HEK293 (cell line): ENCODE measurements around the gene FAH.
"Not testable (repeated sequence)": the region's sequence is repeated elsewhere in the genome, so short reads cannot be mapped to it uniquely, and the experiment has no call there.

Source experiments
- CTCF ChIA-PET: fragments of 350-600 bp; formaldehyde crosslinking; extraction: SDS; loops from one replicate; lab custom pipeline; 2021; ENCODE audit warnings: antibody characterized with exemption; lab: Yijun Ruan, JAX
- POLR2A ChIA-PET: fragments of 300-600 bp; formaldehyde crosslinking; extraction: SDS; loops from one replicate; lab custom pipeline; 2020; ENCODE audit warnings: antibody characterized with exemption, inconsistent platforms; lab: Yijun Ruan, JAX
- H3K27ac ChIP-seq: fragments of 200-500 bp; sonication (Bioruptor generic); 2 replicates; pipeline ENCODE4 v1.5.1; 2014; ENCODE audit warnings: low read depth, low read length, control low read depth, inconsistent platforms; ENCODE audit errors: extremely low read depth
- H3K36me3 ChIP-seq, 2 experiments: fragments of 200-500 bp in 1 of 2; sonication (Bioruptor generic) in 1 of 2; 1 replicate in 1 of 2; 2 replicates in 1 of 2; pipeline ENCODE4 v1.5.1; 2014 to 2017; ENCODE audit warnings: inconsistent platforms in 2 of 2, low read length in 2 of 2; ENCODE audit not compliant: control insufficient read depth in 2 of 2, insufficient read depth in 1 of 2
- H3K4me1 ChIP-seq: fragments of 200-500 bp; sonication (Bioruptor generic); 2 replicates; pipeline ENCODE4 v1.5.1; 2014; ENCODE audit warnings: mild to moderate bottlenecking, low read length, inconsistent platforms; ENCODE audit not compliant: control insufficient read depth, insufficient read depth
- H3K4me3 ChIP-seq: 2 replicates; pipeline ENCODE4 v1.5.1; 2011; ENCODE audit warnings: low read depth, mild to moderate bottlenecking, control low read depth, low read length, moderate library complexity
- H3K9me3 ChIP-seq: fragments of 200-500 bp; sonication (Bioruptor generic); 2 replicates; pipeline ENCODE4 v1.5.1; 2014; ENCODE audit warnings: low read depth, low read length, inconsistent platforms; ENCODE audit not compliant: control insufficient read depth, insufficient read depth
- HOXD13 ChIP-seq: sonication (generic); formaldehyde crosslinking; IDR thresholded peaks from 2 replicates; pipeline ENCODE4 v1.8.0; 2022; ENCODE audit warnings: missing genetic modification reagents, borderline replicate concordance
- PRDM1 ChIP-seq: fragments of 450-650 bp; formaldehyde crosslinking; IDR thresholded peaks from 2 replicates; pipeline ENCODE4; 2016; ENCODE audit warnings: missing biosample characterization, missing genetic modification characterization
- SCRT2 ChIP-seq: fragments of 450-650 bp; formaldehyde crosslinking; IDR thresholded peaks from 2 replicates; pipeline ENCODE4 v1.5.1; 2016; ENCODE audit warnings: missing biosample characterization, missing genetic modification characterization
- ZNF112 ChIP-seq: fragments of 450-650 bp; formaldehyde crosslinking; IDR thresholded peaks from 2 replicates; pipeline ENCODE4 v1.5.0; 2017; ENCODE audit warnings: missing biosample characterization, missing genetic modification characterization
- ZNF146 ChIP-seq: fragments of 450-650 bp; formaldehyde crosslinking; IDR thresholded peaks from 2 replicates; pipeline ENCODE4 v1.5.1; 2016; ENCODE audit warnings: missing biosample characterization, missing genetic modification characterization
- ZNF394 ChIP-seq: fragments of 450-650 bp; formaldehyde crosslinking; IDR thresholded peaks from 2 replicates; pipeline ENCODE4 v1.5.1; 2016; ENCODE audit warnings: missing biosample characterization, missing genetic modification characterization, mild to moderate bottlenecking, moderate library complexity, borderline replicate concordance
- ZNF423 ChIP-seq: fragments of 450-650 bp; formaldehyde crosslinking; IDR thresholded peaks from 2 replicates; pipeline ENCODE4 v1.5.1; 2016; ENCODE audit warnings: missing biosample characterization, missing genetic modification characterization
- ZNF530 ChIP-seq: fragments of 450-650 bp; formaldehyde crosslinking; IDR thresholded peaks from 2 replicates; pipeline ENCODE4 v1.5.1; 2016; ENCODE audit warnings: low read depth, missing biosample characterization, missing genetic modification characterization
- ZNF585B ChIP-seq: fragments of 450-650 bp; formaldehyde crosslinking; IDR thresholded peaks from 2 replicates; pipeline ENCODE4 v1.5.1; 2016; ENCODE audit warnings: missing biosample characterization, missing genetic modification characterization
- ZNF843 ChIP-seq: fragments of 450-650 bp; formaldehyde crosslinking; IDR thresholded peaks from 2 replicates; pipeline ENCODE4 v1.5.1; 2016; ENCODE audit warnings: missing biosample characterization, missing genetic modification characterization
- TF ChIP-seq, protein P1 (sequence below): fragments of 450-650 bp; formaldehyde crosslinking; conservative IDR thresholded peaks from 2 replicates; pipeline ENCODE4 v1.5.1; 2016; ENCODE audit warnings: low read depth, missing biosample characterization, missing genetic modification characterization
- TF ChIP-seq, protein P2 (sequence below): fragments of 450-650 bp; formaldehyde crosslinking; IDR thresholded peaks from 2 replicates; pipeline ENCODE4 v1.5.1; 2016; ENCODE audit warnings: missing biosample characterization, missing genetic modification characterization
- TF ChIP-seq, protein P3 (sequence below): fragments of 450-650 bp; IDR thresholded peaks from 2 replicates; pipeline ENCODE4 v1.5.1; 2018; ENCODE audit warnings: missing biosample characterization, missing genetic modification characterization

Gene FAH

DNA sequence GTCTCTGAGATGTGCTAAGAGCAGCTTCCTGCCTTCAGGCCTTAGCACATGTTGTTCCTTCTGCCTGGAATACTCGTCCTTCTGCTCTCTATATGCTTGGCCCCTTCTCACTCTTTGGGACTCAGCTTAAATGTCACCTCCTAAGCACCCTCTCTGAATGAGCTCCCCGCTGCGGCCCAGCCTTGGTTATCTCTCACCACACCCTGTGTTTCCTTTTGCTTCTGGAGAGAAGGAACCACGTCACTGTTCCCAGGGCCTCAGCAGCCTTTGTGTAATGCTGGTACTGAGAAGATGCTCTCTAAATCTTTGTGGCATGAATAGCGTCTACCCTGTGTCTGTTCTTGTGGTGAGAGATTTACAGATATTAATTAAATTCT lies 2.2 kb downstream of the FAH start (continued):
- TF ChIP-seq, protein P1, sequence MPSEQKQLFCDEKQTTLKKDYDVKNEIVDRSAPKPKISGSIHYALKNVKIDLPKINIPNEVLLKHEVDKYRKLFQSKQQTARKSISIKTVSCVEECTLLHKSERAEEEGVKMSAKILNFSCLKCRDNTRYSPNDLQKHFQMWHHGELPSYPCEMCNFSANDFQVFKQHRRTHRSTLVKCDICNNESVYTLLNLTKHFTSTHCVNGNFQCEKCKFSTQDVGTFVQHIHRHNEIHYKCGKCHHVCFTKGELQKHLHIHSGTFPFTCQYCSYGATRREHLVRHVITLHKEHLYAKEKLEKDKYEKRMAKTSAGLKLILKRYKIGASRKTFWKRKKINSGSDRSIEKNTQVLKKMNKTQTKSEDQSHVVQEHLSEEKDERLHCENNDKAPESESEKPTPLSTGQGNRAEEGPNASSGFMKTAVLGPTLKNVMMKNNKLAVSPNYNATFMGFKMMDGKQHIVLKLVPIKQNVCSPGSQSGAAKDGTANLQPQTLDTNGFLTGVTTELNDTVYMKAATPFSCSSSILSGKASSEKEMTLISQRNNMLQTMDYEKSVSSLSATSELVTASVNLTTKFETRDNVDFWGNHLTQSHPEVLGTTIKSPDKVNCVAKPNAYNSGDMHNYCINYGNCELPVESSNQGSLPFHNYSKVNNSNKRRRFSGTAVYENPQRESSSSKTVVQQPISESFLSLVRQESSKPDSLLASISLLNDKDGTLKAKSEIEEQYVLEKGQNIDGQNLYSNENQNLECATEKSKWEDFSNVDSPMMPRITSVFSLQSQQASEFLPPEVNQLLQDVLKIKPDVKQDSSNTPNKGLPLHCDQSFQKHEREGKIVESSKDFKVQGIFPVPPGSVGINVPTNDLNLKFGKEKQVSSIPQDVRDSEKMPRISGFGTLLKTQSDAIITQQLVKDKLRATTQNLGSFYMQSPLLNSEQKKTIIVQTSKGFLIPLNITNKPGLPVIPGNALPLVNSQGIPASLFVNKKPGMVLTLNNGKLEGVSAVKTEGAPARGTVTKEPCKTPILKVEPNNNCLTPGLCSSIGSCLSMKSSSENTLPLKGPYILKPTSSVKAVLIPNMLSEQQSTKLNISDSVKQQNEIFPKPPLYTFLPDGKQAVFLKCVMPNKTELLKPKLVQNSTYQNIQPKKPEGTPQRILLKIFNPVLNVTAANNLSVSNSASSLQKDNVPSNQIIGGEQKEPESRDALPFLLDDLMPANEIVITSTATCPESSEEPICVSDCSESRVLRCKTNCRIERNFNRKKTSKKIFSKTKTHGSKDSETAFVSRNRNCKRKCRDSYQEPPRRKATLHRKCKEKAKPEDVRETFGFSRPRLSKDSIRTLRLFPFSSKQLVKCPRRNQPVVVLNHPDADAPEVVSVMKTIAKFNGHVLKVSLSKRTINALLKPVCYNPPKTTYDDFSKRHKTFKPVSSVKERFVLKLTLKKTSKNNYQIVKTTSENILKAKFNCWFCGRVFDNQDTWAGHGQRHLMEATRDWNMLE: no peak
- no peak for TF ChIP-seq ZNF585B (tag by site-specific recombination)
- TF ChIP-seq ZNF394 (tag by site-specific recombination): no peak
- TF ChIP-seq, protein P2, sequence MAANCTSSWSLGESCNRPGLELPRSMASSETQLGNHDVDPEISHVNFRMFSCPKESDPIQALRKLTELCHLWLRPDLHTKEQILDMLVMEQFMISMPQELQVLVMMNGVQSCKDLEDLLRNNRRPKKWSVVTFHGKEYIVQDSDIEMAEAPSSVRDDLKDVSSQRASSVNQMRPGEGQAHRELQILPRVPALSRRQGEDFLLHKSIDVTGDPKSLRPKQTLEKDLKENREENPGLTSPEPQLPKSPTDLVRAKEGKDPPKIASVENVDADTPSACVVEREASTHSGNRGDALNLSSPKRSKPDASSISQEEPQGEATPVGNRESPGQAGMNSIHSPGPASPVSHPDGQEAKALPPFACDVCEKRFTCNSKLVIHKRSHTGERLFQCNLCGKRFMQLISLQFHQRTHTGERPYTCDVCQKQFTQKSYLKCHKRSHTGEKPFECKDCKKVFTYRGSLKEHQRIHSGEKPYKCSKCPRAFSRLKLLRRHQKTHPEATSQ (tag by site-specific recombination): no peak
- TF ChIP-seq, protein P3, sequence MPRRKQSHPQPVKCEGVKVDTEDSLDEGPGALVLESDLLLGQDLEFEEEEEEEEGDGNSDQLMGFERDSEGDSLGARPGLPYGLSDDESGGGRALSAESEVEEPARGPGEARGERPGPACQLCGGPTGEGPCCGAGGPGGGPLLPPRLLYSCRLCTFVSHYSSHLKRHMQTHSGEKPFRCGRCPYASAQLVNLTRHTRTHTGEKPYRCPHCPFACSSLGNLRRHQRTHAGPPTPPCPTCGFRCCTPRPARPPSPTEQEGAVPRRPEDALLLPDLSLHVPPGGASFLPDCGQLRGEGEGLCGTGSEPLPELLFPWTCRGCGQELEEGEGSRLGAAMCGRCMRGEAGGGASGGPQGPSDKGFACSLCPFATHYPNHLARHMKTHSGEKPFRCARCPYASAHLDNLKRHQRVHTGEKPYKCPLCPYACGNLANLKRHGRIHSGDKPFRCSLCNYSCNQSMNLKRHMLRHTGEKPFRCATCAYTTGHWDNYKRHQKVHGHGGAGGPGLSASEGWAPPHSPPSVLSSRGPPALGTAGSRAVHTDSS (tag by site-specific recombination): no peak
- no peak for TF ChIP-seq ZNF146 (tag by site-specific recombination)
- TF ChIP-seq ZNF112 (tag by site-specific recombination): no peak
- no peak for TF ChIP-seq SCRT2 (tag by site-specific recombination)

GRCh38 chr15:80155378-80156175 lies 2.8 kb downstream of the FAH start:
- POLR2A ChIA-PET, H3K4me3 ChIP-seq, H3K27ac ChIP-seq, H3K9me3 ChIP-seq, H3K4me1 ChIP-seq: not testable (repeated sequence)
- CTCF ChIA-PET: interaction anchor here (1.1 to 1.3 kb wide), 2 partner anchors 88 to 302 kb away, joined by 3 to 4 read pairs; no protein-coding TSS in a partner anchor
- peaks cover 0 to 20% of the 10 kb centered on the region in 2 experiments; a peak in 1 of 3 replicates for H3K36me3 ChIP-seq

- 0 out of 2 replicates have a peak, but pooled peaks cover 3% of the 10 kb centered on the region for H3K4me1 ChIP-seq
- H3K4me3 ChIP-seq: no peak overlapping the region
- TF ChIP-seq ZNF423 (tag by site-specific recombination) (no peak), PRDM1 (tag by site-specific recombination) (no peak), ZNF843 (no peak), HOXD13 (CRISPR knock-in tag) (no peak), ZNF530 (tag by site-specific recombination) (no peak)
- TF ChIP-seq, all 188 proteins: peak for 0
- Histone ChIP-seq H3K27ac (no peak overlapping the region), H3K36me3 (peaks cover 0 to 20% of the 10 kb centered on the region in 2 experiments; a peak in 2 of 3 replicates), H3K9me3 (no peaks in the 10 kb centered on the region)
- ChIA-PET POLR2A (no interaction called here), CTCF (interaction anchor here (0.6 to 1.3 kb wide), 4 partner anchors 16 to 303 kb away, joined by 3 to 4 read pairs (median 3); no protein-coding TSS in a partner anchor)
Measured at GRCh38 chr15:80156176-80156720, 3.4 kb downstream of the FAH start.
